HG03342 (cell line): Measurements from ENCODE around the gene VPS54.
"Not testable (repeated sequence)": the region's sequence is repeated elsewhere in the genome, so short reads cannot be mapped to it uniquely, and the experiment has no call there.

Source experiments
- ATAC-seq: cut with Tn5 transposase; IDR thresholded peaks from one replicate; pipeline ENCODE4 v1.9.1; 2021; ENCODE audit warnings: mild to moderate bottlenecking, moderate library complexity; ENCODE audit not compliant: unreplicated experiment

Gene VPS54

GRCh38 chr2:63847571-63847970, 171.7 kb downstream of the VPS54 start:
- not testable (repeated sequence) for ATAC-seq

GRCh38 chr2:63846487-63846886, 172.7 kb downstream of the VPS54 start:
- ATAC-seq, result no peak

GRCh38 chr2:63845866-63846265, 173.4 kb downstream of the VPS54 start:
- no peak for ATAC-seq

GRCh38 chr2:63844616-63845015, 174.6 kb downstream of the VPS54 start:
- ATAC-seq, result no peak

GRCh38 chr2:63843791-63844190, 175.4 kb downstream of the VPS54 start:
- ATAC-seq, result no peak

GRCh38 chr2:63843093-63843492, 176.1 kb downstream of the VPS54 start:
- no peak for ATAC-seq

- no peak for ATAC-seq
Observed at GRCh38 chr2:63842149-63843061, 176.8 kb downstream of the VPS54 start.
